HG03159 (cell line): ENCODE results near the gene AATF.

Experiments used
- ATAC-seq: cut with Tn5 transposase; IDR thresholded peaks from one replicate; pipeline ENCODE4 v1.9.1; 2021; ENCODE audit warnings: mild to moderate bottlenecking, moderate library complexity; ENCODE audit not compliant: unreplicated experiment

AATF gene

GRCh38 chr17:36977568-36977967 is 28.8 kb downstream of the AATF start:
- no peak for ATAC-seq

GRCh38 chr17:36978810-36979564 is 30.2 kb downstream of the AATF start:
- no peak for ATAC-seq

- no peak for ATAC-seq
These were observed 30.8 kb downstream of the AATF start for GRCh38 chr17:36979565-36979941.

- no peak for ATAC-seq
These were observed 31.6 kb downstream of the AATF start for GRCh38 chr17:36980280-36980761.

- ATAC-seq, result no peak
These were observed 34.9 kb downstream of the AATF start for GRCh38 chr17:36983618-36984017.

- no peak for ATAC-seq
These were observed 40.4 kb downstream of the AATF start for GRCh38 chr17:36989173-36989572.

GRCh38 chr17:36992701-36993100 is 43.9 kb downstream of the AATF start:
- no peak for ATAC-seq

GRCh38 chr17:36993227-36993626 is 44.5 kb downstream of the AATF start:
- ATAC-seq, result no peak

GRCh38 chr17:36994438-36994837 is 45.7 kb downstream of the AATF start:
- ATAC-seq, result no peak

- ATAC-seq, result no peak
These were observed 50.7 kb downstream of the AATF start for GRCh38 chr17:36999471-36999870.

GRCh38 chr17:37016780-37017179 is 68.0 kb downstream of the AATF start:
- ATAC-seq, result no peak

GRCh38 chr17:37017404-37017803 is 68.7 kb downstream of the AATF start:
- no peak for ATAC-seq

- no peak for ATAC-seq
These were observed 70.5 kb downstream of the AATF start for GRCh38 chr17:37019117-37019740.

- ATAC-seq, result no peak
These were observed 71.0 kb downstream of the AATF start for GRCh38 chr17:37019741-37020129.

- no peak for ATAC-seq
These were observed 75.5 kb downstream of the AATF start for GRCh38 chr17:37024181-37024637.

GRCh38 chr17:37025238-37025637 is 76.5 kb downstream of the AATF start:
- no peak for ATAC-seq

- peak; percentile 57 for ATAC-seq
These were observed 77.2 kb downstream of the AATF start for GRCh38 chr17:37025847-37026530.

- ATAC-seq, result no peak
These were observed 77.7 kb downstream of the AATF start for GRCh38 chr17:37026531-37026869.

- ATAC-seq, result no peak
These were observed 79.3 kb downstream of the AATF start for GRCh38 chr17:37028040-37028439.

GRCh38 chr17:37031493-37032083 is 82.8 kb downstream of the AATF start:
- ATAC-seq, result no peak

- ATAC-seq, result no peak
These were observed 88.9 kb downstream of the AATF start for GRCh38 chr17:37037590-37038155.
